Stimulated activated effector memory CD8-positive, alpha-beta T cell treated with anti-CD3 and anti-CD28 coated beads, Interleukin-12 subunit alpha, Interleukin-12 subunit beta, amount 100 ng/mL, for 72 hours (primary cell): ENCODE measurements around the gene PAFAH1B2.
"Not testable (repeated sequence)": the region's sequence is repeated elsewhere in the genome, so short reads cannot be mapped to it uniquely, and the experiment has no call there.

ENCODE experiments used
- ATAC-seq: fragments of 150-1000 bp; cut with Tn5 transposase; 2 replicates; pipeline ENCODE4 v1.10.0; 2021
- DNase-seq, 2 donors: peaks; one replicate each; pipeline ENCODE4 v3.0.0; 2021 to 2022; ENCODE audit warnings: low spot score in 2 of 2
- H3K27ac Mint-ChIP-seq: one replicate; pipeline ENCODE4 v1.8.0; 2022; ENCODE audit warnings: mild to moderate bottlenecking, mixed read lengths
- H3K36me3 Mint-ChIP-seq: one replicate; pipeline ENCODE4 v1.8.0; 2022; ENCODE audit warnings: mild to moderate bottlenecking, mixed read lengths
- H3K4me1 Mint-ChIP-seq: one replicate; pipeline ENCODE4 v1.8.0; 2022; ENCODE audit warnings: mixed read lengths
- H3K4me3 Mint-ChIP-seq: one replicate; pipeline ENCODE4 v1.8.0; 2022; ENCODE audit warnings: mild to moderate bottlenecking, mixed read lengths
- H3K9me3 Mint-ChIP-seq: one replicate; pipeline ENCODE4 v1.8.0; 2022; ENCODE audit warnings: mixed read lengths

Gene PAFAH1B2

GRCh38 chr11:117199053-117199915, 55.2 kb downstream of the PAFAH1B2 start, which contains the start of gene TAGLN:
TAGLN (plus strand) TSS chr11:117199370; CDS start chr11:117203014, 3,644 bp downstream.
- Mint-ChIP-seq H3K4me3 (no peak within 1 kb of the TSS), H3K27ac (peak within 1 kb of the TSS; percentile 81), H3K4me1 (peaks cover 6% of the 10 kb centered on the region), H3K9me3 (no peaks in the 10 kb centered on the region), H3K36me3 (peaks cover 19% of the 10 kb centered on the region)
- DNase-seq (no peak), ATAC-seq (no peak)

- Mint-ChIP-seq H3K4me3 (no peak overlapping the region), H3K4me1 (peaks cover 6% of the 10 kb centered on the region), H3K27ac (peak overlapping the region; percentile 81), H3K9me3 (no peaks in the 10 kb centered on the region), H3K36me3 (peaks cover 28% of the 10 kb centered on the region)
- no peak for ATAC-seq
- DNase-seq, result no peak
These were observed 56.1 kb downstream of the PAFAH1B2 start for GRCh38 chr11:117199916-117200812.

GRCh38 chr11:117200813-117201657, 56.9 kb downstream of the PAFAH1B2 start:
- ATAC-seq (no peak), DNase-seq (no peak)
- H3K4me1 Mint-ChIP-seq, result peaks cover 6% of the 10 kb centered on the region
- no peak overlapping the region for H3K4me3 Mint-ChIP-seq
- no peaks in the 10 kb centered on the region for H3K9me3 Mint-ChIP-seq
- peak overlapping the region; percentile 26 for H3K27ac Mint-ChIP-seq
- H3K36me3 Mint-ChIP-seq, result peaks cover 31% of the 10 kb centered on the region

- H3K4me3 Mint-ChIP-seq, result no peak overlapping the region
- no peaks in the 10 kb centered on the region for H3K9me3 Mint-ChIP-seq
- ATAC-seq (no peak), DNase-seq (no peak)
- peaks cover 6% of the 10 kb centered on the region for H3K4me1 Mint-ChIP-seq
- peaks cover 28% of the 10 kb centered on the region for H3K36me3 Mint-ChIP-seq
- H3K27ac Mint-ChIP-seq, result peak overlapping the region; percentile 55
These were observed 57.7 kb downstream of the PAFAH1B2 start for GRCh38 chr11:117201658-117202305.

- Mint-ChIP-seq H3K36me3 (peaks cover 28% of the 10 kb centered on the region), H3K4me1 (peaks cover 6% of the 10 kb centered on the region), H3K27ac (peak overlapping the region; percentile 55), H3K4me3 (no peak overlapping the region), H3K9me3 (no peaks in the 10 kb centered on the region)
- DNase-seq (no peak), ATAC-seq (no peak)
These were observed 58.4 kb downstream of the PAFAH1B2 start for GRCh38 chr11:117202386-117203068.

- Mint-ChIP-seq H3K27ac (peak overlapping the region; percentile 55), H3K36me3 (peaks cover 28% of the 10 kb centered on the region), H3K4me3 (no peak overlapping the region), H3K4me1 (peaks cover 6% of the 10 kb centered on the region), H3K9me3 (no peaks in the 10 kb centered on the region)
- no peak for DNase-seq
- no peak for ATAC-seq
These were observed 59.0 kb downstream of the PAFAH1B2 start for GRCh38 chr11:117203069-117203407.

- H3K36me3 Mint-ChIP-seq, result peaks cover 33% of the 10 kb centered on the region
- H3K4me3 Mint-ChIP-seq, result no peak overlapping the region
- H3K27ac Mint-ChIP-seq, result peak overlapping the region; percentile 55
- no peaks in the 10 kb centered on the region for H3K9me3 Mint-ChIP-seq
- DNase-seq (no peak), ATAC-seq (no peak)
- H3K4me1 Mint-ChIP-seq, result peaks cover 6% of the 10 kb centered on the region
These were observed 60.4 kb downstream of the PAFAH1B2 start for GRCh38 chr11:117204283-117205080.

- no peak for DNase-seq
- peaks cover 6% of the 10 kb centered on the region for H3K4me1 Mint-ChIP-seq
- no peak for ATAC-seq
- H3K36me3 Mint-ChIP-seq, result peaks cover 41% of the 10 kb centered on the region
- no peak overlapping the region for H3K4me3 Mint-ChIP-seq
- no peaks in the 10 kb centered on the region for H3K9me3 Mint-ChIP-seq
- peak overlapping the region; percentile 8 for H3K27ac Mint-ChIP-seq
These were observed 61.2 kb downstream of the PAFAH1B2 start for GRCh38 chr11:117205211-117205818.

GRCh38 chr11:117206111-117206510, 62.0 kb downstream of the PAFAH1B2 start:
- peaks cover 49% of the 10 kb centered on the region for H3K36me3 Mint-ChIP-seq
- H3K4me3 Mint-ChIP-seq, ATAC-seq, DNase-seq, H3K4me1 Mint-ChIP-seq, H3K9me3 Mint-ChIP-seq, H3K27ac Mint-ChIP-seq: not testable (repeated sequence)

- not testable (repeated sequence) for H3K4me1 Mint-ChIP-seq, H3K9me3 Mint-ChIP-seq, ATAC-seq, DNase-seq, H3K4me3 Mint-ChIP-seq, H3K27ac Mint-ChIP-seq
- peaks cover 57% of the 10 kb centered on the region for H3K36me3 Mint-ChIP-seq
These were observed 62.8 kb downstream of the PAFAH1B2 start for GRCh38 chr11:117206859-117207258.

- not testable (repeated sequence) for ATAC-seq, H3K4me1 Mint-ChIP-seq, H3K4me3 Mint-ChIP-seq, DNase-seq, H3K27ac Mint-ChIP-seq, H3K9me3 Mint-ChIP-seq
- peaks cover 63% of the 10 kb centered on the region for H3K36me3 Mint-ChIP-seq
These were observed 63.4 kb downstream of the PAFAH1B2 start for GRCh38 chr11:117207481-117207880.

- not testable (repeated sequence) for H3K4me3 Mint-ChIP-seq, ATAC-seq, DNase-seq, H3K4me1 Mint-ChIP-seq, H3K27ac Mint-ChIP-seq, H3K9me3 Mint-ChIP-seq
- peaks cover 69% of the 10 kb centered on the region for H3K36me3 Mint-ChIP-seq
These were observed 64.6 kb downstream of the PAFAH1B2 start for GRCh38 chr11:117208710-117209109.
